ENCODE data around the gene MINDY1. TPM values are rescaled to one million over a fixed set of nuclear protein-coding genes. Genes with fewer than 3 reads are reported as not detected.

The MINDY1 gene
- total RNA-seq (10 to 100 TPM; 40.7 to 70.6 (median 55.7) TPM), polyA plus RNA-seq (10 to 100 TPM in 1 of 2 donors, 1 to 10 TPM in 1; 9.8 to 18.7 TPM)
- long read RNA-seq, donor 1, partial matches to known transcripts, result 22 of 28 reads
- long read RNA-seq, donor 1, other reads (novel, unspliced or antisense), result 6 of 28 reads
- long read RNA-seq, donor 2, partial matches to known transcripts, result 39 of 64 reads
- long read RNA-seq, donor 2, other reads (novel, unspliced or antisense), result 25 of 64 reads
- long read RNA-seq, donor 3, partial matches to known transcripts, result 18 of 34 reads
- long read RNA-seq, donor 3, other reads (novel, unspliced or antisense), result 16 of 34 reads

GRCh38 chr1:151006327-151007052 is at the start of gene MINDY1:
Gene MINDY1, minus strand, starts transcription at chr1:151006902. Its CDS starts 4,285 bp downstream, at chr1:151002617.
- peaks cover 3 to 90% (median 77%) of the 10 kb centered on the region in 9 donors for H3K4me1 ChIP-seq
- peaks cover 0 to 12% (median 2%) of the 10 kb centered on the region in 9 donors for H3K36me3 ChIP-seq
- peak within 1 kb of the TSS; percentile 52 to 84 (median 75) for H3K4me3 ChIP-seq
- intact Hi-C loops (cut with DNase I), result loop anchor here in 3 of 10 donors (2.0 to 10.0 kb wide), 3 partner anchors 28 to 56 kb away; partner anchors contain the start of genes CDC42SE1 (in 1 of the 3) and MLLT11 (in 1 of the 3)
- ATAC-seq (peak; percentile 70 to 84 (median 78)), DNase-seq (peak; percentile 52 to 79)
- WGBS, 2 donors, result 0 to 1% methylated on average over 18 of the region's 18 CpGs
- no peaks in the 10 kb centered on the region for H3K27me3 ChIP-seq
- TF ChIP-seq, protein P1, sequence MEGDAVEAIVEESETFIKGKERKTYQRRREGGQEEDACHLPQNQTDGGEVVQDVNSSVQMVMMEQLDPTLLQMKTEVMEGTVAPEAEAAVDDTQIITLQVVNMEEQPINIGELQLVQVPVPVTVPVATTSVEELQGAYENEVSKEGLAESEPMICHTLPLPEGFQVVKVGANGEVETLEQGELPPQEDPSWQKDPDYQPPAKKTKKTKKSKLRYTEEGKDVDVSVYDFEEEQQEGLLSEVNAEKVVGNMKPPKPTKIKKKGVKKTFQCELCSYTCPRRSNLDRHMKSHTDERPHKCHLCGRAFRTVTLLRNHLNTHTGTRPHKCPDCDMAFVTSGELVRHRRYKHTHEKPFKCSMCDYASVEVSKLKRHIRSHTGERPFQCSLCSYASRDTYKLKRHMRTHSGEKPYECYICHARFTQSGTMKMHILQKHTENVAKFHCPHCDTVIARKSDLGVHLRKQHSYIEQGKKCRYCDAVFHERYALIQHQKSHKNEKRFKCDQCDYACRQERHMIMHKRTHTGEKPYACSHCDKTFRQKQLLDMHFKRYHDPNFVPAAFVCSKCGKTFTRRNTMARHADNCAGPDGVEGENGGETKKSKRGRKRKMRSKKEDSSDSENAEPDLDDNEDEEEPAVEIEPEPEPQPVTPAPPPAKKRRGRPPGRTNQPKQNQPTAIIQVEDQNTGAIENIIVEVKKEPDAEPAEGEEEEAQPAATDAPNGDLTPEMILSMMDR (IDR thresholded peaks at IDR 0.05), result peak in 8 of 9 donors; percentile 23 to 63 (median 50)
- H3K9me3 ChIP-seq, result no peaks in the 10 kb centered on the region
- peak within 1 kb of the TSS; percentile 79 to 96 (median 92) for H3K27ac ChIP-seq

DNA sequence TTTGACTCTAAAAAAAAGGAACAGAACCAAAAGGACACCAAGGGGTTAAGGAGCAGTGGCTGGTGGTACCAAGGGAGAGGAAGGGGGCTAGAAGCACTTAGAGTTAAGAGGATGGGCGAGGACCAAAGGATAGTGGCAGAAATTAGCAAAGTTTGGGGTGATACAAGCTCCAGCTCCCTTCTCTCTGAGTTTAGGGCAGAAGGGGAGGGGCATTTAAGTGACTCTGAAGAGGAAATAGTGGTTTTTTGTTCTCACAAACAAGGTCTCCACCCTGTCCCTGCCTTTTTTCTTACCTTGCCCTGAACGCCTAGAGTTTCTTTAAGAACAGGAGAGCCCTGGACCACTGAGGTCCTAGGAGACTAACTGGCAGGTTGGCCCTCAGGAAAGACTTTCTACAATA is 49.4 kb upstream of the MINDY1 start:
- Histone ChIP-seq H3K9me3 (no peaks in the 10 kb centered on the region), H3K4me1 (peaks cover 16 to 58% (median 41%) of the 10 kb centered on the region in 9 donors), H3K4me3 (peak overlapping the region in 3 of 10 donors; percentile 81 to 91 (median 88)), H3K36me3 (peaks cover 0 to 63% (median 39%) of the 10 kb centered on the region in 9 donors), H3K27me3 (no peaks in the 10 kb centered on the region), H3K27ac (peak overlapping the region in 8 of 10 donors; percentile 14 to 100 (median 96))
- no peak for DNase-seq
- intact Hi-C loops (cut with DNase I), result loop anchor here in 2 of 10 donors (5.0 to 10.0 kb wide), 2 partner anchors 34 to 51 kb away; partner anchors contain the start of genes MINDY1 (in 1 of the 2) and PRUNE1 (in 1 of the 2)
- no peak for ATAC-seq
- TF ChIP-seq, protein P1 (IDR thresholded peaks at IDR 0.05), result no peak
- 51 to 67% methylated on average over 2 of the region's 2 CpGs for WGBS, 2 donors

- no peaks in the 10 kb centered on the region for H3K27me3 ChIP-seq
- H3K27ac ChIP-seq, result peak overlapping the region in 7 of 10 donors; percentile 4 to 100 (median 53)
- peak overlapping the region in 1 of 10 donors; percentile 81 for H3K4me3 ChIP-seq
- intact Hi-C loops (cut with DNase I), result loop anchor here in 2 of 10 donors (5.0 to 10.0 kb wide), 2 partner anchors 33 to 51 kb away; partner anchors contain the start of genes MINDY1 (in 1 of the 2) and PRUNE1 (in 1 of the 2)
- H3K36me3 ChIP-seq, result peaks cover 0 to 69% (median 39%) of the 10 kb centered on the region in 9 donors
- ATAC-seq, result no peak
- 41 to 44% methylated on average over 2 of the region's 2 CpGs for WGBS, 2 donors
- DNase-seq, result no peak
- TF ChIP-seq, protein P1 (IDR thresholded peaks at IDR 0.05), result no peak
- no peaks in the 10 kb centered on the region for H3K9me3 ChIP-seq
- H3K4me1 ChIP-seq, result peaks cover 16 to 55% (median 44%) of the 10 kb centered on the region in 9 donors
These were observed 48.9 kb upstream of the MINDY1 start for GRCh38 chr1:151055581-151055980.
